HUDEP-2 (cell line): ENCODE data around the gene HNRNPA3.

Experiments used
- DNase-seq, 76 experiments: peaks; one replicate each; lab custom pipeline; 2025; ENCODE audit not compliant: unreplicated experiment in 76 of 76; lab: John Stamatoyannopoulos, UW

The HNRNPA3 gene

GRCh38 chr2:177271981-177272666 lies 59.5 kb downstream of the HNRNPA3 start:
- no peak for DNase-seq

GRCh38 chr2:177272765-177273164 lies 60.2 kb downstream of the HNRNPA3 start:
- DNase-seq, result no peak

- DNase-seq, result no peak
Measured at GRCh38 chr2:177273408-177273807, 60.8 kb downstream of the HNRNPA3 start.
